SK-N-SH treated with all-trans-retinoic acid at 6 μM for 48 hours (cell line): ENCODE data around the gene ESYT3.

Experiments used
- ARNTL ChIP-seq: fragments of 450-650 bp; formaldehyde crosslinking; IDR thresholded peaks from 2 replicates; pipeline ENCODE4 v1.5.0; 2020; ENCODE audit warnings: low read depth, mild to moderate bottlenecking, moderate library complexity, borderline replicate concordance
- CREB5 ChIP-seq: fragments of 250-450 bp; sonication (Bioruptor Pico); IDR thresholded peaks from 2 replicates; pipeline ENCODE4 v1.5.1; 2020; ENCODE audit warnings: low read depth, mild to moderate bottlenecking, moderate library complexity
- GLIS3 ChIP-seq: fragments of 250-450 bp; sonication (Bioruptor Pico); IDR thresholded peaks from 2 replicates; pipeline ENCODE4 v1.5.0; 2020; ENCODE audit warnings: mild to moderate bottlenecking, moderate library complexity
- OSR1 ChIP-seq: fragments of 250-450 bp; sonication (Bioruptor Pico); IDR thresholded peaks from 2 replicates; pipeline ENCODE4 v1.8.0; 2022; ENCODE audit warnings: moderate library complexity, mild to moderate bottlenecking, inconsistent platforms
- PATZ1 ChIP-seq: fragments of 250-450 bp; sonication (Bioruptor Pico); IDR thresholded peaks from 2 replicates; pipeline ENCODE4 v1.8.0; 2020; ENCODE audit warnings: mild to moderate bottlenecking, moderate library complexity, borderline replicate concordance
- POU6F1 ChIP-seq: fragments of 250-450 bp; sonication (Bioruptor Pico); IDR thresholded peaks from 2 replicates; pipeline ENCODE4 v1.8.0; 2021; ENCODE audit warnings: low read depth, mild to moderate bottlenecking, moderate library complexity, borderline replicate concordance
- RARB ChIP-seq: fragments of 250-450 bp; sonication (Bioruptor Pico); IDR thresholded peaks from 2 replicates; pipeline ENCODE4 v1.8.0; 2021; ENCODE audit warnings: mild to moderate bottlenecking, moderate library complexity
- TCF4 ChIP-seq: fragments of 250-450 bp; sonication (Bioruptor Pico); IDR thresholded peaks from 2 replicates; pipeline ENCODE4 v1.8.0; 2021; ENCODE audit warnings: mild to moderate bottlenecking, moderate library complexity, borderline replicate concordance
- ZC3H10 ChIP-seq: fragments of 250-450 bp; sonication (Bioruptor Pico); IDR thresholded peaks from 2 replicates; pipeline ENCODE4 v1.5.1; 2021; ENCODE audit warnings: mild to moderate bottlenecking, moderate library complexity
- ZFP3 ChIP-seq: fragments of 250-450 bp; sonication (Bioruptor Pico); IDR thresholded peaks from 2 replicates; pipeline ENCODE4 v1.5.0; 2020; ENCODE audit warnings: mild to moderate bottlenecking, moderate library complexity
- ZFP30 ChIP-seq: fragments of 450-650 bp; formaldehyde crosslinking; IDR thresholded peaks from 2 replicates; pipeline ENCODE4 v1.5.0; 2022; ENCODE audit warnings: mild to moderate bottlenecking, moderate library complexity
- ZNF565 ChIP-seq: fragments of 450-650 bp; formaldehyde crosslinking; conservative IDR thresholded peaks from 2 replicates; pipeline ENCODE4 v1.5.0; 2020; ENCODE audit warnings: low read depth, mild to moderate bottlenecking, moderate library complexity
- ZNF8 ChIP-seq: fragments of 450-650 bp; formaldehyde crosslinking; IDR thresholded peaks from 2 replicates; pipeline ENCODE4 v1.5.0; 2020; ENCODE audit warnings: mild to moderate bottlenecking, moderate library complexity

GRCh38 chr3:138451595-138452162, 17.3 kb downstream of the ESYT3 start:
- TF ChIP-seq ZFP3 (CRISPR knock-in tag) (no peak), PATZ1 (CRISPR knock-in tag) (no peak), CREB5 (CRISPR knock-in tag) (no peak), ZFP30 (CRISPR knock-in tag) (no peak), ZNF565 (no peak), RARB (CRISPR knock-in tag) (no peak), ZNF8 (CRISPR knock-in tag) (no peak), ZC3H10 (no peak), OSR1 (CRISPR knock-in tag) (no peak), GLIS3 (CRISPR knock-in tag) (no peak), ARNTL (no peak), POU6F1 (no peak), TCF4 (CRISPR knock-in tag) (no peak)
